IMR-90 (cell line): ENCODE results near the gene SIN3B. TPM values are rescaled to one million over a fixed set of nuclear protein-coding genes. Genes with fewer than 3 reads are reported as not detected.

Source experiments
- ATAC-seq: fragments of 200-7000 bp; cut with Tn5 transposase; 2 replicates; pipeline ENCODE4 v1.9.1; 2020; ENCODE audit warnings: low read depth, mild to moderate bottlenecking, moderate library complexity
- BruUV-seq: library from RNA; stranded (reverse); fragments of 400-500 nt; replicated peaks from 2 replicates; lab custom pipeline; 2021; lab: Mats Ljungman, UMichigan
- CTCF ChIA-PET: fragments of 300-600 bp; formaldehyde crosslinking; extraction: SDS; loops from one replicate; lab custom pipeline; 2021; ENCODE audit warnings: antibody characterized with exemption; lab: Yijun Ruan, JAX
- POLR2A ChIA-PET: fragments of 300-600 bp; sonication (Branson Sonifier 250); formaldehyde crosslinking; loops from one replicate; lab custom pipeline; 2022; ENCODE audit warnings: antibody characterized with exemption; ENCODE audit not compliant: unreplicated experiment; lab: Charles Lee
- DNase-seq: peaks from one replicate; pipeline ENCODE4 v3.0.0; 2013
- H2AFZ ChIP-seq: replicated peaks from 2 replicates; pipeline ENCODE3; 2013; ENCODE audit warnings: low read length, mild to moderate bottlenecking; ENCODE audit not compliant: poor library complexity
- H2AK5ac ChIP-seq: 2 replicates; pipeline ENCODE4 v1.6.1; 2013; ENCODE audit warnings: low read depth, low read length, inconsistent platforms
- H2AK9ac ChIP-seq: replicated peaks from 2 replicates; pipeline ENCODE3; 2013; ENCODE audit warnings: mild to moderate bottlenecking, low read depth, low read length, moderate library complexity; ENCODE audit not compliant: poor library complexity
- H2BK120ac ChIP-seq: 2 replicates; pipeline ENCODE4 v1.6.1; 2013; ENCODE audit warnings: low read depth, low read length, inconsistent platforms
- H2BK15ac ChIP-seq: 3 replicates; pipeline ENCODE4 v1.6.1; 2013; ENCODE audit warnings: low read depth, low read length, inconsistent platforms
- H2BK20ac ChIP-seq: 2 replicates; pipeline ENCODE4 v1.6.1; 2013; ENCODE audit warnings: low read depth, mild to moderate bottlenecking, inconsistent platforms, low read length, moderate library complexity
- H2BK5ac ChIP-seq: 2 replicates; pipeline ENCODE4 v1.6.1; 2013; ENCODE audit warnings: mild to moderate bottlenecking, low read depth, low read length, inconsistent platforms; ENCODE audit not compliant: poor library complexity, severe bottlenecking
- H3K14ac ChIP-seq: replicated peaks from 2 replicates; pipeline ENCODE4 v1.6.1; 2013; ENCODE audit warnings: low read depth, low read length, inconsistent platforms
- H3K18ac ChIP-seq: 2 replicates; pipeline ENCODE4 v1.6.1; 2013; ENCODE audit warnings: low read depth, low read length, control low read depth
- H3K23ac ChIP-seq: 2 replicates; pipeline ENCODE4 v1.6.1; 2013; ENCODE audit warnings: low read depth, low read length, inconsistent platforms
- H3K27ac ChIP-seq: 2 replicates; pipeline ENCODE4 v1.5.1; 2013; ENCODE audit warnings: mild to moderate bottlenecking, control low read depth, low read length; ENCODE audit not compliant: insufficient read depth
- H3K27me3 ChIP-seq: 2 replicates; pipeline ENCODE4 v1.6.1; 2013; ENCODE audit warnings: low read length; ENCODE audit not compliant: control insufficient read depth, insufficient read depth
- H3K36me3 ChIP-seq: 2 replicates; pipeline ENCODE4 v1.6.1; 2013; ENCODE audit warnings: low read length, mixed read lengths; ENCODE audit not compliant: control insufficient read depth, insufficient read depth
- H3K4ac ChIP-seq: 2 replicates; pipeline ENCODE4 v1.6.1; 2013; ENCODE audit warnings: low read depth, low read length, inconsistent platforms
- H3K4me1 ChIP-seq: 2 replicates; pipeline ENCODE4 v1.6.1; 2013; ENCODE audit warnings: low read length, mixed read lengths; ENCODE audit not compliant: control insufficient read depth, insufficient read depth
- H3K4me2 ChIP-seq: 2 replicates; pipeline ENCODE4 v1.6.1; 2013; ENCODE audit warnings: low read depth, mild to moderate bottlenecking, control low read depth, low read length, moderate library complexity
- H3K4me3 ChIP-seq: 2 replicates; pipeline ENCODE4 v1.5.1; 2013; ENCODE audit warnings: low read depth, mild to moderate bottlenecking, control low read depth, low read length, moderate library complexity; ENCODE audit not compliant: insufficient read depth
- H3K56ac ChIP-seq: 2 replicates; pipeline ENCODE4 v1.6.1; 2013; ENCODE audit warnings: low read length, inconsistent platforms; ENCODE audit not compliant: insufficient read depth; ENCODE audit errors: extremely low read depth
- H3K79me1 ChIP-seq, 2 experiments: 2 replicates each; pipeline ENCODE4 v1.6.1; 2013; ENCODE audit warnings: low read length in 2 of 2, inconsistent platforms in 1 of 2, low read depth in 1 of 2
- H3K9ac ChIP-seq: 2 replicates; pipeline ENCODE4 v1.6.1; 2013; ENCODE audit warnings: low read depth, low read length, control low read depth
- H3K9me1 ChIP-seq: 2 replicates; pipeline ENCODE4 v1.6.1; 2013; ENCODE audit warnings: low read length, inconsistent platforms; ENCODE audit not compliant: insufficient read depth
- H3K9me3 ChIP-seq: 2 replicates; pipeline ENCODE4 v1.6.1; 2013; ENCODE audit warnings: low read length; ENCODE audit not compliant: control insufficient read depth, insufficient read depth
- H4K20me1 ChIP-seq: 2 replicates; pipeline ENCODE4 v1.6.1; 2013; ENCODE audit warnings: low read length, inconsistent platforms; ENCODE audit not compliant: insufficient read depth
- H4K5ac ChIP-seq: 2 replicates; pipeline ENCODE4 v1.6.1; 2013; ENCODE audit warnings: mild to moderate bottlenecking, low read depth, low read length, control low read depth
- H4K8ac ChIP-seq, 2 experiments: 2 replicates each; pipeline ENCODE4 v1.6.1; 2013; ENCODE audit warnings: low read depth in 2 of 2, low read length in 2 of 2, control low read depth in 1 of 2, inconsistent platforms in 1 of 2
- H4K91ac ChIP-seq: 2 replicates; pipeline ENCODE4 v1.6.1; 2013; ENCODE audit warnings: low read depth, low read length, inconsistent platforms; ENCODE audit not compliant: insufficient read depth
- CHD1 ChIP-seq: IDR thresholded peaks from 2 replicates; pipeline ENCODE4 v1.6.1; 2012; ENCODE audit warnings: low read depth, low read length, improper control_type of control experiment
- MXI1 ChIP-seq: IDR thresholded peaks from 2 replicates; pipeline ENCODE4 v1.6.1; 2012; ENCODE audit warnings: low read depth, mild to moderate bottlenecking, low read length, moderate library complexity, borderline replicate concordance
- NFE2L2 ChIP-seq: fragments of 150-350 bp; IDR thresholded peaks from 2 replicates; pipeline ENCODE4 v1.6.1; 2016; ENCODE audit warnings: low read depth, mild to moderate bottlenecking, low read length
- WGBS, 2 experiments: methylation state at CpG; one replicate each; pipeline versions ENCODE4 v1.1.5 to v1.1.7; 2013; ENCODE audit warnings: missing lambda C conversion rate in 2 of 2; ENCODE audit not compliant: insufficient read length in 1 of 2; ENCODE audit errors: extremely low coverage in 2 of 2; 5-methylcytosine and 5-hydroxymethylcytosine counted together
- dilution Hi-C: fragments of 300-500 bp; cut with HindIII; formaldehyde crosslinking; loops from one replicate; pipeline ENCODE4 v1.14.3; 2018; ENCODE audit warnings: low sequenced_read_pairs; ENCODE audit not compliant: unreplicated experiment
- in situ Hi-C: fragments of 300-500 bp; cut with MboI; formaldehyde crosslinking; loops from 3 replicates; pipeline ENCODE4 v1.14.3; 2019; ENCODE audit warnings: low sequenced_read_pairs, inconsistent platforms, mixed read lengths
- intact Hi-C: fragments of 100-400 bp; cut with micrococcal nuclease; formaldehyde crosslinking; loops from 2 replicates; pipeline ENCODE4 v1.10.0; 2022
- polyA plus RNA-seq, 3 experiments: library from polyadenylated mRNA; depleted of rRNA; stranded (reverse); fragments of >200 nt; gene quantifications; 2 replicates each; pipeline ENCODE4 v1.2.3, GENCODE V29; 2012; ENCODE audit warnings: low replicate concordance in 1 of 3
- total RNA-seq: library from RNA; depleted of rRNA; stranded (reverse); fragments of >200 nt; gene quantifications from 2 replicates; pipeline ENCODE4 v1.2.3, GENCODE V29; 2012
- TF ChIP-seq, protein P1 (sequence below): conservative IDR thresholded peaks from 2 replicates; pipeline ENCODE4 v1.5.1; 2012; ENCODE audit warnings: mild to moderate bottlenecking, low read depth, low read length, improper control_type of control experiment

The SIN3B gene
- total and polyA plus RNA-seq, 2 of the 4 experiments (the other 2 are of a cell fraction) = 7.9 to 40.0 TPM

DNA sequence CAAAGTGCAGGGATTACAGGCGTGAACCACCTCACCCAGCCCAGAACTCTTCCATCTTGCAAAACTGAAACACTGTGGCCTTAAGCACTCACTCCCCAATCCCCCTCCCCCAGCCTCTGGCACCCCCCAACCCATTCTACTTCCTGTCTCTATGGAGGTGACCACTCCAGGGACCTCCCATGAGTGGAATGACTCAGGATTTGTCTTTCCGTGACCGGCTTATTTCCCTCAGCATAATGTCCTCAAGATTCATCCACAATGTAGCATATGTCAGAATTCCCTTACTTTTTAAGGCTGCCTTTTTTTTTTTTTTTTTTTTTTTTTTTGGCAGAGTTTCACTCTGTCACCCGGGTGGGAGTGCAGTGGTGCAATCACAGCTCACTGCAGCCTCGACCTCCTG lies 56.0 kb downstream of the SIN3B start:
- Histone ChIP-seq H2AK9ac (no peak overlapping the region), H2BK20ac (no peak overlapping the region), H4K5ac (no peak overlapping the region), H3K4ac (no peak overlapping the region), H3K4me3 (no peak overlapping the region), H3K14ac (no peak overlapping the region), H3K36me3 (peaks cover 8% of the 10 kb centered on the region), H2AFZ (no peak overlapping the region), H3K9me1 (no peaks in the 10 kb centered on the region), H3K9me3 (peaks cover 22% of the 10 kb centered on the region), H3K23ac (no peak overlapping the region), H2BK15ac (no peak overlapping the region), H3K27me3 (no peaks in the 10 kb centered on the region), H3K4me1 (no peaks in the 10 kb centered on the region), H3K4me2 (no peak overlapping the region), H3K9ac (no peak overlapping the region), H4K91ac (no peak overlapping the region), H2BK120ac (no peak overlapping the region), H4K20me1 (no peaks in the 10 kb centered on the region), H3K56ac (no peak overlapping the region), H2BK5ac (no peak overlapping the region), H3K27ac (no peak overlapping the region), H2AK5ac (no peak overlapping the region), H3K18ac (no peak overlapping the region), H4K8ac (no peak overlapping the region), H3K79me1 (no peaks in the 10 kb centered on the region)
- BruUV-seq = no TSS peak
- POLR2A ChIA-PET = no interaction called here
- ATAC-seq (no peak), DNase-seq (no peak)
- in situ Hi-C loops (no loop called here), dilution Hi-C loops (no loop called here), intact Hi-C loops (no loop called here)
- TF ChIP-seq CHD1 = no peak
- TF ChIP-seq, protein P1, sequence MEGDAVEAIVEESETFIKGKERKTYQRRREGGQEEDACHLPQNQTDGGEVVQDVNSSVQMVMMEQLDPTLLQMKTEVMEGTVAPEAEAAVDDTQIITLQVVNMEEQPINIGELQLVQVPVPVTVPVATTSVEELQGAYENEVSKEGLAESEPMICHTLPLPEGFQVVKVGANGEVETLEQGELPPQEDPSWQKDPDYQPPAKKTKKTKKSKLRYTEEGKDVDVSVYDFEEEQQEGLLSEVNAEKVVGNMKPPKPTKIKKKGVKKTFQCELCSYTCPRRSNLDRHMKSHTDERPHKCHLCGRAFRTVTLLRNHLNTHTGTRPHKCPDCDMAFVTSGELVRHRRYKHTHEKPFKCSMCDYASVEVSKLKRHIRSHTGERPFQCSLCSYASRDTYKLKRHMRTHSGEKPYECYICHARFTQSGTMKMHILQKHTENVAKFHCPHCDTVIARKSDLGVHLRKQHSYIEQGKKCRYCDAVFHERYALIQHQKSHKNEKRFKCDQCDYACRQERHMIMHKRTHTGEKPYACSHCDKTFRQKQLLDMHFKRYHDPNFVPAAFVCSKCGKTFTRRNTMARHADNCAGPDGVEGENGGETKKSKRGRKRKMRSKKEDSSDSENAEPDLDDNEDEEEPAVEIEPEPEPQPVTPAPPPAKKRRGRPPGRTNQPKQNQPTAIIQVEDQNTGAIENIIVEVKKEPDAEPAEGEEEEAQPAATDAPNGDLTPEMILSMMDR = no peak
- TF ChIP-seq NFE2L2 = no peak
- no peak for TF ChIP-seq MXI1
- 50% methylated on average over 1 of the region's 5 CpGs; no CpG with 5 or more reads in 1 of the 2 experiments for WGBS, 2 experiments
- CTCF ChIA-PET = no interaction called here
